Keratinocyte (primary cell): ENCODE results near the gene MIS12. TPM values are rescaled to one million over a fixed set of nuclear protein-coding genes. Genes with fewer than 3 reads are reported as not detected.

ENCODE experiments used
- DNase-seq: peaks from one replicate; pipeline ENCODE4 v3.0.0-alpha.2; 2011; ENCODE audit warnings: low read depth, missing footprints, low spot score
- FAIRE-seq: peaks from 2 replicates; lab custom pipeline; 2011; peaks lifted over from hg19 to GRCh38; lab: Jason Lieb, UNC
- H2AFZ ChIP-seq: 2 replicates; pipeline ENCODE4 v1.6.0; 2012; ENCODE audit warnings: low read length, control low read depth, inconsistent platforms; ENCODE audit not compliant: control insufficient read depth
- H3K27ac ChIP-seq: 2 replicates; pipeline ENCODE4 v1.5.1; 2011; ENCODE audit warnings: low read length; ENCODE audit not compliant: control insufficient read depth, insufficient read depth
- H3K27me3 ChIP-seq: 3 replicates; pipeline ENCODE4 v1.6.0; 2011; ENCODE audit warnings: low read length; ENCODE audit not compliant: control insufficient read depth, insufficient read depth; ENCODE audit errors: extremely low read depth
- H3K36me3 ChIP-seq, 2 experiments: 2 replicates in 1 of 2; 3 replicates in 1 of 2; pipeline ENCODE4 v1.5.1; 2011; ENCODE audit warnings: low read length in 2 of 2, mild to moderate bottlenecking in 1 of 2; ENCODE audit not compliant: control insufficient read depth in 2 of 2, insufficient read depth in 2 of 2; ENCODE audit errors: extremely low read depth in 1 of 2
- H3K4me1 ChIP-seq: 3 replicates; pipeline ENCODE4 v1.5.1; 2011; ENCODE audit warnings: low read length; ENCODE audit not compliant: control insufficient read depth, insufficient read depth; ENCODE audit errors: extremely low read depth
- H3K4me2 ChIP-seq: 3 replicates; pipeline ENCODE4 v1.6.0; 2011; ENCODE audit warnings: low read depth, low read length; ENCODE audit not compliant: control insufficient read depth, insufficient read depth; ENCODE audit errors: extremely low read depth
- H3K4me3 ChIP-seq, 3 experiments: fragments of 200-600 bp in 1 of 3; sonication (generic) in 1 of 3; 2 replicates in 2 of 3; 3 replicates in 1 of 3; pipeline ENCODE4 v1.5.1; 2011 to 2016; ENCODE audit warnings: low read length in 3 of 3, mild to moderate bottlenecking in 3 of 3, control low read depth in 2 of 3, inconsistent platforms in 1 of 3, low read depth in 1 of 3, mixed read lengths in 1 of 3, mixed run types in 1 of 3, moderate library complexity in 1 of 3; ENCODE audit not compliant: control insufficient read depth in 2 of 3, insufficient read depth in 2 of 3; ENCODE audit errors: extremely low read depth in 1 of 3
- H3K79me2 ChIP-seq: 2 replicates; pipeline ENCODE4 v1.6.0; 2012; ENCODE audit warnings: low read length; ENCODE audit not compliant: control insufficient read depth, insufficient read depth
- H3K9ac ChIP-seq: 3 replicates; pipeline ENCODE4 v1.6.0; 2011; ENCODE audit warnings: low read length; ENCODE audit not compliant: control insufficient read depth, insufficient read depth; ENCODE audit errors: extremely low read depth
- H3K9me1 ChIP-seq: 3 replicates; pipeline ENCODE4 v1.6.0; 2011; ENCODE audit warnings: low read length; ENCODE audit not compliant: control insufficient read depth, insufficient read depth; ENCODE audit errors: extremely low read depth
- H3K9me3 ChIP-seq: 2 replicates; pipeline ENCODE4 v1.5.1; 2012; ENCODE audit warnings: low read depth, low read length; ENCODE audit not compliant: control insufficient read depth
- H4K20me1 ChIP-seq: 3 replicates; pipeline ENCODE4 v1.6.0; 2011; ENCODE audit warnings: low read length; ENCODE audit not compliant: control insufficient read depth, insufficient read depth; ENCODE audit errors: extremely low read depth
- CTCF ChIP-seq, 3 experiments: IDR thresholded peaks in 1 of 3; conservative IDR thresholded peaks in 1 of 3; optimal IDR thresholded peaks in 1 of 3; 2 replicates in 2 of 3; 3 replicates in 1 of 3; pipeline versions ENCODE3 to v1.5.1; 2011; ENCODE audit warnings: low read length in 3 of 3, mild to moderate bottlenecking in 3 of 3, moderate library complexity in 2 of 3, control low read depth in 1 of 3, inconsistent platforms in 1 of 3; ENCODE audit not compliant: insufficient read depth in 2 of 3; ENCODE audit errors: extremely low read depth in 1 of 3
- EZH2 ChIP-seq: IDR thresholded peaks from one replicate; pipeline ENCODE4 v1.6.1; 2012; ENCODE audit warnings: inconsistent platforms, mild to moderate bottlenecking, low read length, moderate library complexity
- dilution Hi-C: fragments of 300-500 bp; cut with MboI; formaldehyde crosslinking; loops from one replicate; pipeline ENCODE4 v1.7.0; 2020; ENCODE audit warnings: low sequenced_read_pairs; ENCODE audit not compliant: extremely low pct_ligation_motif_present
- polyA plus RNA-seq, 5 experiments: library from polyadenylated mRNA; depleted of rRNA in 3 of 5; stranded (reverse) in 3 of 5; stranded (forward) in 1 of 5; unstranded in 1 of 5; fragments of >200 nt; gene quantifications; 1 replicate in 1 of 5; 2 replicates in 3 of 5; 3 replicates in 1 of 5; pipeline versions ENCODE4 v1.2.1 to v1.2.3, GENCODE V29; 2011 to 2012; ENCODE audit warnings: missing spikeins in 2 of 5, low read depth in 1 of 5, low replicate concordance in 1 of 5

MIS12 gene
- polyA plus RNA-seq, 1 donor (not counting 4 experiments of a cell fraction or from before 2014, with no cell fraction given) = 20.6 TPM

GRCh38 chr17:5535436-5535835 is 49.1 kb downstream of the MIS12 start:
- DNase-seq (no peak), FAIRE-seq (no peak)
- TF ChIP-seq EZH2 (no peak), CTCF (optimal IDR thresholded peaks at IDR 0.05 in 1 of 3, IDR thresholded peaks at IDR 0.05 in 1 of 3, conservative IDR thresholded peaks at IDR 0.05 in 1 of 3; ENCODE audit: extremely low read depth in 1 of 3, insufficient read depth in 2 of 3, low read length in 3 of 3) (no peak)
- H3K4me2 ChIP-seq = no peak overlapping the region
- H4K20me1 ChIP-seq = no peaks in the 10 kb centered on the region
- H2AFZ ChIP-seq = no peak overlapping the region
- H3K27ac ChIP-seq = no peak overlapping the region
- H3K4me3 ChIP-seq = no peak overlapping the region
- peaks cover 42 to 53% of the 10 kb centered on the region in 2 experiments for H3K36me3 ChIP-seq
- no peaks in the 10 kb centered on the region for H3K27me3 ChIP-seq
- no peaks in the 10 kb centered on the region for H3K9me3 ChIP-seq
- H3K9me1 ChIP-seq = no peaks in the 10 kb centered on the region
- H3K79me2 ChIP-seq = no peaks in the 10 kb centered on the region
- no peaks in the 10 kb centered on the region for H3K4me1 ChIP-seq
- no peak overlapping the region for H3K9ac ChIP-seq
- dilution Hi-C loops = no loop called here

GRCh38 chr17:5536866-5537650 is 50.7 kb downstream of the MIS12 start:
- TF ChIP-seq CTCF (optimal IDR thresholded peaks at IDR 0.05 in 1 of 3, IDR thresholded peaks at IDR 0.05 in 1 of 3, conservative IDR thresholded peaks at IDR 0.05 in 1 of 3; ENCODE audit: extremely low read depth in 1 of 3, insufficient read depth in 2 of 3, low read length in 3 of 3) (no peak), EZH2 (no peak)
- no peak overlapping the region for H3K4me2 ChIP-seq
- no peak for FAIRE-seq
- H3K9me1 ChIP-seq = no peaks in the 10 kb centered on the region
- no peak overlapping the region for H3K27ac ChIP-seq
- no peaks in the 10 kb centered on the region for H3K9me3 ChIP-seq
- H3K36me3 ChIP-seq = peaks cover 32 to 56% of the 10 kb centered on the region in 2 experiments
- no peak overlapping the region for H2AFZ ChIP-seq
- H3K4me1 ChIP-seq = no peaks in the 10 kb centered on the region
- dilution Hi-C loops = no loop called here
- no peak overlapping the region for H3K9ac ChIP-seq
- no peaks in the 10 kb centered on the region for H3K79me2 ChIP-seq
- H4K20me1 ChIP-seq = no peaks in the 10 kb centered on the region
- no peaks in the 10 kb centered on the region for H3K27me3 ChIP-seq
- no peak for DNase-seq
- no peak overlapping the region for H3K4me3 ChIP-seq
